Activated CD4-positive, alpha-beta T cell treated with anti-CD3 and anti-CD28 coated beads, Interleukin-2, amount 50 U/mL, for 16 hours (primary cell): ENCODE results near the gene CES4A.
"Not testable (repeated sequence)": the region's sequence is repeated elsewhere in the genome, so short reads cannot be mapped to it uniquely, and the experiment has no call there.

Source experiments
- DNase-seq: peaks from one replicate; pipeline ENCODE4 v3.0.0-alpha.2; 2020

The CES4A gene

DNA sequence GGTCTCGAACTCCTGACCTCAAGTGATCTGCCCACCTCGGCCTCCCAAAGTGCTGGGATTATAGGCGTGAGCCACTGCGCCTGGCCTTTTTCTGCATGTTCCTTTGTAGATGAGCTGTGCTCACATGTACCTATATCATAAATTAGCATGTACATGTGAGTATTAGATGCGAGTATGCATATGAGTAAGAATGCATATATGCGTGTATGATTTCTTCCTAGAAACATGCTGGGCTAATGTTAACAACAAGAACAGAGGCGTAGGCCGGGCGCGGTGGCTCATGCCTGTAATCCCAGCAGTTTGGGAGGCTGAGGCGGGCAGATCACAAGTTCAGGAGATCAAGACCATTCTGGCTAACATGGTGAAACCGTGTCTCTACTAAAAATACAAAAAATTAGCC lies 5.2 kb downstream of the CES4A start:
- DNase-seq: not testable (repeated sequence)

GRCh38 chr16:66996324-66996982 lies 8.1 kb downstream of the CES4A start:
- DNase-seq: no peak

DNA sequence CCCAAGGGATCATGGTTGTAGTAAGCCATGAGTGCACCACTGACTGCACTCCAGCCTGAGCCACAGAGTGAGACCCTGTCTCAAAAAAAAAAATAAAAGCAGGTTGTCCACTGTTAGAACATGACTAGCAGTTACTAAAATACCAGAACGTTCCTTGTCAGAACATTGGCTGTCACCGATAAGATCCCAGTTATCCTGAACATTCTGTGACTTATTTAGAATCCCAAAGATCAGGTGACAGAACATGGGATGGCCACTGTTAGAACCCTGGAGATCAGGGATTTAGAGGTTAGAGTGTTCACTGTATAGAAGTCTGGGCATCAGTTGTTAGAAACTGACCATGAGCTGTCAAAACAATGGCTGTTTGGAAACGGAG lies 8.6 kb downstream of the CES4A start:
- no peak for DNase-seq

DNA sequence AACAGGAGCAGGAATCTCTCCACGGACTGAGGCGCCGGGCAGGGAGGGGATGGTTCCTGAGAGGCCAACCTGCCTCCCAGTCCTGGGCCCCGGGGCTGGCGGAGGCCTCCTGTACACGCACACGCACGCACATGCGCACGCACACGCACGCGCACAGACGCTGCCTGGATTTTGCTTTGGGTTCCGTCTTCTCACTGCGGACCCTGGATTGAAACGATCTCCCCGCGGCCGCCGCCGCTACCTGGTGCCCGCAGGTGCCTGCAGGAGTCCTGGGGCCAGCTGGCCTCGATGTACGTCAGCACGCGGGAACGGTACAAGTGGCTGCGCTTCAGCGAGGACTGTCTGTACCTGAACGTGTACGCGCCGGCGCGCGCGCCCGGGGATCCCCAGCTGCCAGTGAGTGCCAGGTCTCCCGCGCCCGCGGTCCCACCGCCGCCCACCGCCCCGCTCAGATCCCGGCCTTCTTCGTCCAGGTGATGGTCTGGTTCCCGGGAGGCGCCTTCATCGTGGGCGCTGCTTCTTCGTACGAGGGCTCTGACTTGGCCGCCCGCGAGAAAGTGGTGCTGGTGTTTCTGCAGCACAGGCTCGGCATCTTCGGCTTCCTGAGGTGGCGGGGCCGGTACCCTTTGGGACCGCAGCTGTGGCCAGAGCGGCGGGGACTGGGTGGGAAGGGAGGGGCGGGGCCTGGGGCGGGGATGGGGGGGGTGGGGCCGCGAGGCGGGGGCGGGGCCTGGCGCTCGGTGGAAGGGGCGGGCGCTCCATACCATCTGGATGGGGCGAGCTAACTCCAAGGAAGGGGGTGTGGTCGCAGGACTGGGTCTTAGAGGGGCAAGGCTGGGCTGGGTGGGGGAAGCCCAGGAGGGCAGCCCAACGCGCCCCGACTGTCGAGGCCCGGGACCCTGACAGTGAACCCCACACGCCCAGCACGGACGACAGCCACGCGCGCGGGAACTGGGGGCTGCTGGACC lies 12.3 kb downstream of the CES4A start:
- DNase-seq: peak; percentile 52

GRCh38 chr16:67001726-67002125 lies 13.3 kb downstream of the CES4A start:
- DNase-seq: no peak

- DNase-seq: no peak
Measured at GRCh38 chr16:67006930-67007658, 18.7 kb downstream of the CES4A start.

DNA sequence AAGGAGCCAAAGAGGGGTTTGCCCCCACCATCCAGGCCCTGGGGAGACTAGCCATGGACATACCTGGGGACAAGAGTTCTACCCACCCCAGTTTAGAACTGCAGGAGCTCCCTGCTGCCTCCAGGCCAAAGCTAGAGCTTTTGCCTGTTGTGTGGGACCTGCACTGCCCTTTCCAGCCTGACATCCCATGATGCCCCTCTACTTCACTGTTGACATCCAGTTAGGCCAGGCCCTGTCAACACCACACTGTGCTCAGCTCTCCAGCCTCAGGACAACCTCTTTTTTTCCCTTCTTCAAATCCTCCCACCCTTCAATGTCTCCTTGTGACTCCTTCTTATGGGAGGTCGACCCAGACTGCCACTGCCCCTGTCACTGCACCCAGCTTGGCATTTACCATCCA lies 20.8 kb downstream of the CES4A start:
- no peak for DNase-seq

- no peak for DNase-seq
Measured at GRCh38 chr16:67011274-67011673, 22.9 kb downstream of the CES4A start.

GRCh38 chr16:67013233-67013822 lies 24.9 kb downstream of the CES4A start:
- no peak for DNase-seq

DNA sequence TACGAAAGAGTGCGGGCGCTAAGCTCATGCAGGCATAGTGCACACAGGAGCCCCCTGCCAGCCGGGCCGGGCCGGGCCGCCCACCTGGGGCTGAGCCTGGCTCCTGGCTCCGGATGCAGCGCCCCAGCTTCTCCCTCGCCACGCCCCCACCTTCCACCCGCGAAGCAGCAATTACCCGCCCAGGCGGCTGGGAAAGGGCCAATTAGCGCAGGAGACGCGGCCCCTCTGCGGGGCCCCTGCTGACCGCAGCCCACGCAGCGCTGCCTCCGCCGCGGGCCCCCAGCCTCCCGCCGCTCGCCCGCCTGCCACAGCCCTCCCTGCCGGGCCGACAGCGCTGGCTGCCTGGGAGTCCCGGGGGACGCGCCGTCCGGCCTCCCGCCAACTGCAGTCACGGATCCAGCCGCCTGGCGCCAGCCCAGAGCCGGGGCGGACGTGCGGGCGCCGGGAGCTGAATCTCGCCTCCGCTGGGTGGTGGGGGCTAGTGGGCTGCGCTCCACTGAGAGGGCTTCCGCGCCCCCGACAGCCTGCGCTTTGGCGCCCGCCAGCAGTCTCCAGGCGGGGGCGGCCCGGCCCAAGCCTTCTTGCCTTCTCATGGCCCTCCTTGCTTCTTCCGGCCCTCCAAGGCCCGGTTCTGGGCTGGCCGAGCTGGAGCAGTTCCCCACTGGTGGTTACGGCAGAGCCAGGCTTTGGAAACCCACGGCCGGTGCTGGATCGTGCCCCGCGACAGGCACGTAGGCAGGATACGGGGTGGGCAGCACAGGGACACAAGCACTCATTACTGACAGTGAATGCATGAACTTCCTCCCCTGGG lies 25.6 kb downstream of the CES4A start:
- peak; percentile 81 for DNase-seq

- DNase-seq: no peak
Measured at GRCh38 chr16:67014634-67015312, 26.4 kb downstream of the CES4A start.

DNA sequence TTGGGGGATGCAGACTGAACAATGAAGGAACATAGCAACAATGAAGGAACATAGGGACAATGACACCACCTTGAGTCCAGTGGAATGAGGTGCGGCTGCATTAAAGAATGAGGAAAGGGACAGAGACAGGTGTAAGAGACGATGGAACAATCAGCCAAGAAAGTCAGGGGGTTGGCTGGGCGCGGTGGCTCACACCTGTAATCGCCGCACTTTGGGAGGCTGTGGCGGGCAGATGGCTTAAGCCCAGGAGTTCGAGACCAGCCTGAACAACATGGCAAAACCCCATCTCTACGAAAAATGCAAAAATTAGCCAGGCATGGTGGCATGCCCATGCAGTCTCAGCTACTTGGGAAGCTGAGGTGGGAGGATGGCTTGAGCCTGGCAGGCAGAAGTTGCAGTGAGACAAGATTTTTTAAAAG lies 26.9 kb downstream of the CES4A start:
- no peak for DNase-seq

- no peak for DNase-seq
Measured at GRCh38 chr16:67016143-67016542, 27.8 kb downstream of the CES4A start.

GRCh38 chr16:67016681-67017420 lies 28.5 kb downstream of the CES4A start:
- no peak for DNase-seq

- no peak for DNase-seq
Measured at GRCh38 chr16:67017421-67017750, 29.0 kb downstream of the CES4A start.

- peak; percentile 95 for DNase-seq
Measured at GRCh38 chr16:67017810-67018488, 29.6 kb downstream of the CES4A start.

- DNase-seq: no peak
Measured at GRCh38 chr16:67019171-67019570, 30.8 kb downstream of the CES4A start.

GRCh38 chr16:67021321-67021720 lies 32.9 kb downstream of the CES4A start:
- DNase-seq: no peak

GRCh38 chr16:67022531-67023214 lies 34.3 kb downstream of the CES4A start:
- DNase-seq: no peak

DNA sequence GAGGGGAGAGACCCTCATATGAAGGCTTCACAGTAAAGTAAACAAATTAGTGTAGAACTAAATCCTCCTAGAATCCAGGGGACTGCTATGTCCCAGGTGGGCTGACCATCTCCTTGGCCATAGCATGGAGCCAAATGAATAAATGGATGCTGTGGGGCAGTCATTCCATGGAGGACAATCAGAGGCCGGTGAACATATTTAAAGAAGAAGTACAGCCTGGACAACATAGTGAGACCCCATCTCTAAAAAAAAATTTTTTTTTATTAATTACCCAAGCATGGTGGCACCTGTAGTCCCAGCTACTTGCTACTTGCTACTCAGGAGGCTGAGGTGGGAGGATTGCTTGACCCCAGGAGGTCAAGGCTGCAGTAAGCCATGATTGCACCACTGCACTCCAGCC lies 35.3 kb downstream of the CES4A start:
- DNase-seq: no peak
